ENCODE results near the gene CDADC1.

GRCh38 chr13:49330546-49330864, 82.8 kb downstream of the CDADC1 start:
- TF ChIP-seq SMARCA5 (IDR thresholded peaks at IDR 0.05) (no peak), EZH2 (IDR thresholded peaks at IDR 0.05; ENCODE audit: borderline replicate concordance, control insufficient read depth, low read depth, low read length) (no peak)

All from GM12878 (cell line).